ENCODE data around the gene TTLL7.
"Not testable (repeated sequence)": the region's sequence is repeated elsewhere in the genome, so short reads cannot be mapped to it uniquely, and the experiment has no call there.

The TTLL7 gene

DNA sequence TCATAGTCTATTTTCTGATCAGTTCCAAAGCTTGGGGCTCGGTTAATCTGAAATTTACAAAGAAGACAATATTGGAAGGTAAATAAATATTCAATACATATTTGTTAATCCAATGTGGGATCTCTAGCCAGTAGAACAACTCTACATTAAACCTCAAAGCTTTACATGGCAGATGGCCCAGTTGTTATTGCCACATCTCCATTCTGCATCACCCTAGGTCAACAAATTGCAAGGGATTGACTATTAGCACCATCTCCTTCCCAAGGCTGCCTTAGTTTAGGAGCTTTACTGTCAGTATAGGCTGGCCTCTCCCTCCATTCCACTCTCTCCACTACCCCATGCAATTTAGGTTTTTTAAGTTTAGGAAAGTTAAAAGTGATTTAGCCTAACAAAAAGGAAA lies 69.7 kb downstream of the TTLL7 start:
- DNase-seq: peak; percentile 44

DNA sequence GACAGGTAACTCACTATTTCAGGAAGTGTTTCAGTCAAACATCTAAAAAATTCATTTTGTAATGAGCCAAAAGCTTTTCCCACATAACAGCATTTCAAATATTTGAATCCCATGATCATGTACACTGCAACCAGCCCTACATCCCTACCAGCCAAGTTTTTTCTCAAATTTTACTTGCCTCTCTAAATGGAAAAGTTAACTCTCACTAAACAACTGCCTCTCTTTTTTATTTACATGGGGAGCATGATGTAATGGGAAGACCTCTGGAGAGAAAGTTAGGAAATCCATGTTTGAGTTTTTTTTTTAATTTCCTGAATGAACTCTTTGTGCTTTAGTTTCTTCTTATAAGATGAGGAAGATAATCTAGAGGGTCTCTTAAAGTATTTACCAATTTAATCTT lies 70.5 kb downstream of the TTLL7 start:
- DNase-seq: no peak

DNA sequence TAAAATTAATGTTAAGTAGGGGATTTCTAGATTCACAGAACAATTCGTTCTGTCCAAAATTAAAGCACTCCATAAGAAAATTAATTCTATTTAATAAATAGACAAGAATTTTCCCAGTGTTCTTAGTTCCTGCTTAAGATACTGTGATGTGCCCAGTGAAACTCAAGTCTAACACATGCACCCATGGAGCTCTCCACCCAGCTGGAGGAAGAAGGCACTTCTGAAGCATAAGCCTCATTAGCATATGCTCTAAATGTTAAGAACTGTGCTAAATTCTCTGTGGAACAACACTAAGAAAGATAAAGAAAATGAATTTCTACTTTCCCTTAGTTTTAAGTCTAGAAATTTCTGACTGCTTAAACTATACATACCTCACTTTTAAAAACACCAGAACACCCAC lies 71.2 kb downstream of the TTLL7 start:
- no peak for DNase-seq

DNA sequence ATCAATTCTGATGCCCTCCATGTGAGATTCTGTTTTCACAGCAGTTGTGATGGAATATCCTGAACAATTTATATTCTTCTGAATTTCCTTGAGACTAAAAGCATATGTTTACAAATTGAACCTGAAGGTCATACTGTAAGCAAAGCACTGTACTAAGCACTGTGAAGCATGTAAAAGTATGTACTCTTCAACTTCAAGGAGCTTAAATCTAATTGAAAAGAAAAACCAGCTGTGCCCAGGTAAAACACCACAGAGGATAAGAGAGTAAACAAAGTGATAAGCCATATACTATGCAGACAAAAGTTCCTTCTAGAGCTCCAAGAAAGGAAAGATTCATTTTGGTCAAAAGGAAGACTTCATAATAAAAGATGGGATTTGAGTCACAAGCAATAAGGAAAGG lies 71.9 kb downstream of the TTLL7 start:
- no peak for DNase-seq

DNA sequence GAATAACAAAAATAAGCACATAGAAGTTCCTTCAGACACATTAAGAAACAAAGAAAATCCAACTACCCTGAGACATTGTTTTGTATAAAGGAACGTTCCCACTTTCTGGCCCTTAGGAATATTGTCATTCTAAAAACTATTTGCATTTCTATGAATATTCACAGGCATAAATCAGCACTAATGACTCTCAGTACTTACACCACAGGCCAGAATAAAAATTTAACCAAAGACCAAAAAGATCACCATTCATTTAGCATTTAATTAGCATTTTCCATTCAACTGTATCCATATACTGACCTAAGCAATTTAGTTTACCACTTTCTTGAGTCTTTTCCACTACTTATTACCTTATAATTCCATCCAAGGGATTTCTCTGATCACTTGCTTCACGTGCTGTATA lies 75.4 kb downstream of the TTLL7 start:
- no peak for DNase-seq

DNA sequence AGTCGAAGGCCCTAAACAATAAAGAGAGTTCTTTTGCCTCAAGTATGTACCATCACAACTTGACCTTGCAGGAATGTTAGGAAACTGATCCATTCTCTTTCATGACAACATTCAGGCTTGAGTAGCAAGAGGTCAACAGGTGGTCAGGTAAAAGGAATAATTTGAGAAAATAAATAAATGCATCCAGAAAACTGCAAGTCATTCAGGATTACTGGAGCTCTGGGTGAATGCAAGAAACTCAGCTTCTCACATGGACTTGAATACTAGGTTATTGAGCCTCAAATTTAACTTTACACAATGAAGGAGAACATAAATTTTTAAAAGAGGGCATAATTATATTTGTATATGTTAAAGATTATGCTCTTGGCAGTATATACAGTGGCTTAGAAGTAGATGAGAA lies 76.5 kb downstream of the TTLL7 start:
- no peak for DNase-seq

DNA sequence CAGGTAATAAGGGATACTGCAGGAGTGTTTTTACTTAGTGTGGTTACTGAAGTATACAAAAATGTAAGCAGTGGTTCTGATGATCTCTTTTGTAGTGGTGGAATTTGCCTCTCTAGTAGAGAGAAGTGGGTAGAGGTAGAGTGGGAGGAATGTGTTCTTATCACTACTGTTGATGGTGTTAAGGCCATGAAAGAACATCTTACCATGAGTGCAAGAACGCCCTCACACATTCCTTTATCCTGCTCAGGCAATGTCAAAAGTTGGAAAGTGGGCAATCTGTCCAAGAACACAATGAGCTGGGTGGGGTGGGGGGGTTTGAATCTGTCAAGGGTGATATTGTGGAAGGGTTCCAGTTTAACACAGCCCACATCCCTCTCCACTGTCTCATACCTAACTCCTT lies 78.6 kb downstream of the TTLL7 start:
- DNase-seq: no peak

DNA sequence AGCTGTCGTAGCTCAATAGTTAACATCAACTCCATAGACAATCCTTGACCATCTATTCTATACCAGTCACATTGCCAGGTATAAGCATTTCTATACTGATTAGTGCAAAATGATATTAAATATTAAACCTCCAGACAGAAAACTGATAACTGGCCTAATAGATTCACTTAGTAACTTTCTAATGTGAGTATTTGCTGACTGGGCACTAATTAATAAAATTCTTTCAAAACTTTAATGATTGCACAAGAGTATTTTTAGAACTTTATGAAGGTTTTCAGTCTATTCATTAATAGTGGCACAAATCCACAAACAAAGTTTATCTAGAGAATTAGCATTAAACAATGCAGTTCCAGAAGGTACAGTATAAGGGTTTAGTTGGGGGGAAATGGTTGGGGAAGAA lies 79.1 kb downstream of the TTLL7 start:
- no peak for DNase-seq

DNA sequence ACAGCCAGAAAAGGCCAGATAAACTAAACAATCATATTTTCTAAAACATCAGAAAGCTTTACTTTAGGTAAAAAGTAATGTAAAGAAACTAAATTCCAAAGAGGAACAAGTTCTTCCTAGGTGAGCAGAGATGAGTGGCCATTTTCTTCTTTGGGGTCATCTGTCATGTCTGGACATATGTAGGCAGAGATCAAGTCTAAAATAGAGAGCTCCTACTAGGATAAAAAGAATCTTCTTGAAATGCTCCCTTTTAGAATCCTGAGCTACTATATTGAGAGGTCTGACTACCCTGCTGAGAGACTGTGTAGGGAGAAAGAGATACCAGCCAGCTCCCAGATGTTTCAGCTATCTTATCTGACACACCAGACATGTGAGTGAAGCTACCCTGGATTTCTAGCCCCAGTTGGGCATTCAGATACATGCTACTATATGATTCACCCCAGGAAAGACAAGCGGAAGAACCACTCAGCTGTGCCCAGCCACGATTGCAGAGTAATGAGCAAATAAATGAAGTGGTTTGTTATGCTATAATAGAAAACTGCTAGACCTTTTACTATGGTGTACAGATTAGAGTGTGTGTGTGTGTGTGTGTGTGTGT lies 80.1 kb downstream of the TTLL7 start:
- no peak for DNase-seq

DNA sequence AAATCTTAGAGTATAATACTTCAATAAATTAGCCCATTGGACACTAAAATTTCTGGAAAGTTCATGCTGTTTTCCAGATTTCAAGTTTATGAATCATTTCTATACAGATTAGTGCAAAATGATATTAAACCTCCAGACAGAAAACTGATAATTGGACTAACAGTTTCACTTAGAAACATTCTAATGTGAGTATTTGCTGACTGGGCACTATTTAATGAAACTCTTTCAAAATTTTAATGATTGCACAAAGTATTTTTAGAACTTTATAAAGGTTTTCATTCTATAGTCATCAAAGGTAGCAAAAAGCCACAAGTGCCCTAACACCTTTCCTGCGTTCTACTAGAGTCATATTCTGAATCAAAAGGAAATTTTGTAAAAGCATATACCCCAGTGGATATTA lies 81.0 kb downstream of the TTLL7 start:
- DNase-seq: no peak

DNA sequence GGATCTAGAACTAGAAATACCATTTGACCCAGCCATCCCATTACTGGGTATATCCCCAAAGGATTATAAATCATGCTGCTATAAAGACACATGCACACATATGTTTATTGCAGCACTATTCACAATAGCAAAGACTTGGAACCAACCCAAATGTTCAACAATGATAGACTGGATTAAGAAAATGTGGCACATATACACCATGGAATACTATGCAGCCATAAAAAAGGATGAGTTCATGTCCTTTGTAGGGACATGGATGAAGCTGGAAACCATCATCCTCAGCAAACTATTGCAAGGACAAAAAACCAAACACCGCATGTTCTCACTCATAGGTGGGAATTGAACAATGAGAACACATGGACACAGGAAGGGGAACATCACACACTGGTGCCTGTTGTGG lies 82.8 kb downstream of the TTLL7 start:
- not testable (repeated sequence) for DNase-seq

DNA sequence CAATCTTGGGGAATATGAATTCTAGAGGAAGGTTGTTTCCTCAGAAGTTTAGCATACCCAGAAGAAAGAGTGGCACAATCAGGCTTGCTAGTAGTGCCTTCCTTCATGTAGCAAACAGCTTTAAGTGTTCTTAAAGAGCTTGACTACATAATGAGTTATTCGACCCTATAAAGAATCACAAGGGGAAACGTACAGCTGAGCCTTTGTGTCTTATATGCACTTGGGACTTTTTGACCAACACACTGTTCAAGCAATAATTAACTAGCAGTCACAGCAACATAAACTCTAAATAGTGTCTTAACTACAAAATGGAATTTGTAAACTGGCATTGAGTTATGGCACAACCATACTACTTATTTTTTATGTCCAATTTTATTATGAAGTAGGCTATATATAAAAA lies 86.1 kb downstream of the TTLL7 start:
- no peak for DNase-seq

DNA sequence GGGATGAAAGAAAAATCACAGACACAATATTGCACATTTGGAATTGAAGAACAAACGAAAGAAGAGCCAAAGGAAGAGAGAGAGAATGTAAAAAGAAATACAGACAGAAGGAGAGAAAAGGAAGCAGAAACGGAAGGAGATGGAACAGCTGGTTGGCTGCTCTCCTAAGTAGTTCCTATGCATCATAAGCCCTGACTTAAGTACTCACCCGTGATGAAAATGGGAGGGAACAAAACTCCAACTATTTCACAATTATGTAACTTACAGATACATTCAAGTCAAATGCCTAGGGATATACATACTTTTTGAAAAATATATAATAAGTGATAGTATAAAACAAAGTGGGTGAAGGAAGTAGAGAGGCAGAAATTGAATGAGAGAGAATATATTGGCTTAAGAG lies 88.5 kb downstream of the TTLL7 start:
- DNase-seq: peak; percentile 45

DNA sequence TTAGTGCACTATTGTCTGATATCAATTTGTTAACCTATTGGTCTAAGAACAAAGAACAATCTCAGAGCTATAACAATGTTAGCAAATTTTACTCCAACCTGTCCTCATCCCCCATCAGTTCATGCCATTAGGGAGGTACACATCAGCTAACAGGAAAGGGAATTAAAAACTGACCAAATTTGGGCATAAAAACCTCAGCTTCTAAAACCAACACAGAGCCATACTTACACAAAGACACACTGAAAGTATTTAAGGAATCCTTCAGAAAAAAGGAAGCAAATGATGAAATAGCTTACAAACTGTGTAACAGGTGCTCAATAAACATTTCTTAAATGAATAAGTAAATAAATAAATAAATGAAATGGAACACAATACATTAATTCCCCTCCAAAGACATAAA lies 89.2 kb downstream of the TTLL7 start:
- DNase-seq: peak; percentile 33

DNA sequence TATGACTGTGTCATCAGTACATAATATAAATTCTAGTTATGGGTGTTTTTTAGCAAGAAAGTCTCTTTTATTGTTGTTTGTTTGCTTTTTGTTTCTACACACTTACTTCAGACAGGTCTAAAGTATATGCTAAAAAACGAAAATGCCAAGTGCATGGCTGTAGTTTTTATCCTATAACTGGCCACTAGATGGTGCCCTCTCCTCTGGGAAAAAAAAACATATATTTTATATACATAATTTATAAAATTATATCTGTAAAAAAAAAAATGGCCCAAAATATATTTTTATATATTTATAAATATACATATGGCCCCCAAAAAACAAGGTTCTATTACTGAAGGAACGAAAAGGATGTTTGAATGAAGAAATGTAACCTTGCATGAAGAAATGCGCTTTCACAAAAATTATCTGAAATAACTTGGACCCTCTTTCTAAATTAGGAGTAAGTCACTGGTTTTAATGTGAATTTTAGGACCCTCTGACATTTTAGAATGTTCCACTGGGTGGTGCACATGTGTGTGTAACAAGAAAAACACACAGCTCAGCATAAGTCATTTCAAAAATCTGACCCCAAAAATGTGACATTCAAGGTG lies 93.5 kb downstream of the TTLL7 start:
- DNase-seq: peak; percentile 16

DNA sequence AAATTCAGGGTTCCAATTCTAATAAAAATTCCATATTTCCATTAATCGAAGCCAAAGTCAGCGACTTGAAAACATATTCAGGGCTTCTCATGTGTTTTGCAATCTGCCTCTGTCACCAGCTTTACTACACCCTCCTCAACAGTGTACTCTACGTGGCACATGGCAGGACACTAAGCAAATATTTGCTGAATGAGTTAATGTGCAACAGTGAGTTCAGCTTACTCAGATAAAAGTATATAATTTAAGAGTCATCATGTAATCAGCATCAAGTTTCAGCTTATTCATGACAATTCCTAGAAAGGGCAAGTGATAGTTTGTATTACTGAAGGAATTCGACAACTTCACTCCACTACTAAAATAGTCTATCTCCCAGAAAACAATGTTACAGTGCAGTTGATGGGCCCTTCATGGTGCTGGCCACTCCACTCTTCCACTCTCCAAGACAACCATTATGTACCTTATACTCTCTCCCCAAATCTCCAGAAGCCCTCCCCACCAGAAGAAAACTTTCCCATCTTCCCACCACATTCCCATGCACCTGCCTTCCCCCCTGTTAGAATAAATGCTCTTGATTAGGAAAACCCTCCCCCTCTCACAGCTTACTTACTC lies 97.3 kb downstream of the TTLL7 start:
- DNase-seq: peak; percentile 83

DNA sequence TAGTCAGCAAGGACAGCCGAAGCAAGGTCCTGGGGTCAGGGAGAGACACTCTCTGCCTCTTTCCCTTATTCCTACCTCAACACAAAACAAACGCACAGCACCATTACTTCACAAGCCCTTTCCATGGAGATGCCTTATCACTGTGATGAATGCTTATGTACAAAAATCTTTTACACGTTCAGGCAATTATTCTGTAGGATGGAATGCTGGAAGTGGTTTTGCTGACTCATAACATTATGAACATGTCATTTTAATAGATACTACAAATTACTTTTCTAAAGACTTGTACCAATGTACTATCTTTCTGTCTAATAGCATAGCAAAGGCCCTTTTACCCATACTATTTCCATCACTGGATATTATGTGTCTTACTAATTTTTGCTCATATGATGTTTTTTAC lies 98.4 kb downstream of the TTLL7 start:
- peak; percentile 79 for DNase-seq

DNA sequence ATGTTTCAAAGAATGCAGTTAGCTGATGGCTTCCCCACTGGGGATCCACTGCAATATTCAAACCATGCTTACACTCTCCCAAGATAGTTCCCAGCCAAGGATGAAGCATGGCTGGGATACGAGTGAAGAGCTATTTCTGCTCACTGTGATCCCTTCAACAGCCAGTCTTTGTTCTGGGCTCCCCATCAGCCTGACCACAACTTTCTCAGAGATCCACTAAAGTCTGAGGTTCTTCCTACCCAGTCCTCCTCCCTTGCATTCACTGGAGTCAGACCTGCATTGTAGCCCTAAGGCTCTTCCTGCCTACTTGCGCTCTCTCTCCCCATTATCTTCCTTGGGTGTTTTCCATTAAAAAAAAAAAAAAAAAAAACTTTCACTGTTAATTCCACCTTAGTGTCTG lies 101.4 kb downstream of the TTLL7 start:
- no peak for DNase-seq

DNA sequence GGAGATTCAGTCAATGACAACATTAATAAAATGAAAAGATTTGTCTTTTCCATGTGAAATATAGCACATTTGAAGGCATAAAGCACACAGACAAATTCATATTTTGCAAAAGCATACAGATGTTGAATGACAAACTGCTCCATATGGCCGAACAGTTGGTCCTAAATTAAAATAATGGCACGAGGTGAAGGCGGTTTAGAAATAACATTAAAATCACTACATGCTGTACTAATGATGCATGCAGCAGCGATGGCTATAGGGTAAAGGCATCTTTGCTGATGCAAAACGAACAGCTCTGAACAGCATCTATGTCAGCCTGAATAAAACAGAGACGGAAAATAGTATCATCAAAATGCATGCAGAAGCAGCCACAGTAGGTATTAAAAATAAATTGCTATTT lies 102.6 kb downstream of the TTLL7 start:
- no peak for DNase-seq

DNA sequence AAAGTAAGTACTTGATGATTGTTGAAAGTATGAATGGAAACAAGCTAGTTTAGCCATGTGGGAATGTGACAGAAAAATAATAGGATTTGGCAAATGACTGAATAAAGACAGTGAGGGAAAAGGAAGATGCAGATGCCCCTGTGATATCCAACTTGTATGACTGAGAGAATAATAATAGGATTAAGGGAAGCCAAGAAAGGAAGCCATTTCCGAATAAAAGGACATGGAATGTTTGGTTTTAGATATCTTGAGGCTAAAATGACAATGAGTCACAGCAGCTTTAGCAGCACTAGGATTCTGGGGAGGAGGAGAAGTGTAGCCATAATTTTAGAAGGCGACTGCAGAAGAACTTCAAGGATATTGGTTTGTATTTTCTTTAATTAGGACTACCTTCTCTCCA lies 109.2 kb downstream of the TTLL7 start:
- DNase-seq: peak; percentile 22

DNA sequence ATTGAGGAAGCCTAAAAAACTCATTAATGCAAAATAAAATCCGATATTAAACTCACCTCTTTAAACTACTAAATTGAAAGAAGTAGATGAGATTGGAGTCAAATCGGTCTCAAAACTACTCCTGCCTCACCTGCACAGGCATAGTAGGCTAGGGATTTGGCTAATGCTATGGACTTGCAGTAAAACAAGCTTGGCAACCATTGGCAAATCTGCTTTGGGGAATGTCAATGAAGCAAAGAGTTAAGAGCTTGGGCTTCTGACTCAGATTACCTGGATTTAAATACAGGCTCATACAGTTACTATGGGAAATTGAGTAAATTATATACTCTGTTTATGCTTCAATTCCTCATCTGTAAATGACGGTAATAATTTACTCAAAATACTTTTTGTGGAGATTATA lies 111.4 kb downstream of the TTLL7 start:
- no peak for DNase-seq

DNA sequence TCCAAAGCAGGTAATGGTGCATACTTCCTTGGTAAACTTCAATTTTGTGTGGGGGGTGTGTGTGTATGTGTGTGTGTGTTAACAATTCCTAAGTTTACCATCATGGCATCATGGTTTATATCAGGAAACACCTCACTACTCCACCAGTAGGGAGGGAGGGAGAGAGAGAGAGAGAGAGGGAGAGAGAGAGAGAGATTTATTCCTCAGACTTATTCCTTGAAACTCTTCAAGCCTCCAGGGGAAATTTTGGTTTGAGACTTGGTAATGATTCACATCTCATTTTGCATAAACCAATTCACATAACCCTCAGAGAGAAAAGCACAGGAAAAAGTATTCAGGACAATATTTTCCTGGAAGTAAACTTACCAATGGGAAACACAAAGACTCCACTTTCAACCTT lies 115.0 kb downstream of the TTLL7 start:
- no peak for DNase-seq

DNA sequence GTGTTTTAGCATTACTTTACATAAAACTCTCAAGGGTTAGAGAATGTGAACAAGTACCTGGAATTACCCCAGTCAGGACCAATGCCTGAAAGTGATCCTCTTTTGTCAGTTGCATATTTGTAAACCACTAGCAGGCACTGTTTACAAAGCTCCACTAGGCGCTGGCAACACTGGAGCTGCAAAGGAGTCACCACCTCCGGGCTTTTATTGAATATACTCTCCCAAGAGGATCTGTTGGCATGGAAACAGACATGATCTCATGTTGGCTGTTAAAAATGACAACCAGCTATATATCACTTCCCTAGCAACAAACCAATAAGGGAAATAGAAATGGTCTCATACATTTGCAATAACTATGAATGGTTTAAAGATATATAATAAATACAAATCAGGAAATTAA lies 116.0 kb downstream of the TTLL7 start:
- DNase-seq: peak; percentile 69

DNA sequence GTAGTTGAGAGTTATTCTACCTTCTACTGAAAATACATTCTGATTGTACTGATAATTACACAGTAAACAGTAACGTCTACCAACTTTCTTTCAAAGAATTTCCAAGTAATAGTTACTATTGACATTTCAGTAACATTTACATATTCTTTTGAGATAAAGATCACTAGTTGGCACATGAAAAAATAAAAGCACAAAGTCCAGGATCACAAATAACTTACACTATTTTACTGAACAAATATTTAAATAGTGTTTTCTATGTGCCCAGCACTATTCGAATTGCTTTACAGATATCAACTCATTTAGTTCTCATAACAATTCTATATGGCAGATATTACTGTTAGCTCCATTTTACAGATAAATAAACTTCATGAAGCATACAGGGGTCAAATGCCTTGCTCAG lies 126.4 kb downstream of the TTLL7 start:
- DNase-seq: no peak

DNA sequence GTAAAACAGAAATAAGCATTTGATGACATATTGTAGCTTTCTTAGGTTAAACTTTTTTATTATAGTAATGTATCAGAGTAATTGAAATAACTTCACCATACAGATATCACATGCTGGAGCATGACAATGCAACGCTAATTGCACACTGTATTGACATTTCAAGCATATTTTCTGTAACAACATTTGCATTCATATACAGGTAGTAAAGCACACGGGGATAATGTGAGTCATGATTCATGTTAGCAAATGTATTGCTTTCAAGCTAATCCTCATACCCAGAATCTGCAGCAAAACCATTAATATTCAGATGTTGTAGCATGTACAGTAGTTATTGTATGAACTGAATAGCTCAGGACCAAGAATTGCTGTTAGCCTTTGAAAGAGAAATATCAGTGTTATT lies 133.9 kb downstream of the TTLL7 start:
- no peak for DNase-seq

Data from fibroblast of skin of abdomen (primary cell).